Calu3 (cell line): ENCODE results near the gene DOCK3. TPM values are rescaled to one million over a fixed set of nuclear protein-coding genes. Genes with fewer than 3 reads are reported as not detected.
"Not testable (repeated sequence)": the region's sequence is repeated elsewhere in the genome, so short reads cannot be mapped to it uniquely, and the experiment has no call there.

Experiments used
- BruUV-seq: library from RNA; stranded (reverse); fragments of 400-500 nt; replicated peaks from 2 replicates; lab custom pipeline; 2021; lab: Mats Ljungman, UMichigan
- CTCF ChIA-PET: fragments of 300-600 bp; sonication (Branson Sonifier 250); formaldehyde crosslinking; loops from one replicate; lab custom pipeline; 2022; ENCODE audit warnings: antibody characterized with exemption; lab: Charles Lee
- DNase-seq: peaks from one replicate; pipeline ENCODE4 v3.0.0; 2022
- H3K27ac Mint-ChIP-seq: one replicate; pipeline ENCODE4 v1.8.0; 2022; ENCODE audit warnings: mixed read lengths; ENCODE audit not compliant: unreplicated experiment
- H3K27me3 Mint-ChIP-seq: one replicate; pipeline ENCODE4 v1.8.0; 2022; ENCODE audit warnings: mixed read lengths; ENCODE audit not compliant: unreplicated experiment
- H3K36me3 Mint-ChIP-seq: one replicate; pipeline ENCODE4 v1.8.0; 2022; ENCODE audit warnings: mild to moderate bottlenecking, moderate library complexity, mixed read lengths; ENCODE audit not compliant: insufficient read depth, unreplicated experiment
- H3K4me1 Mint-ChIP-seq: one replicate; pipeline ENCODE4 v1.8.0; 2022; ENCODE audit warnings: mild to moderate bottlenecking, low read depth, mixed read lengths; ENCODE audit not compliant: unreplicated experiment
- H3K4me3 Mint-ChIP-seq: one replicate; pipeline ENCODE4 v1.8.0; 2022; ENCODE audit warnings: mild to moderate bottlenecking, low read depth, moderate library complexity, mixed read lengths; ENCODE audit not compliant: unreplicated experiment
- H3K9me3 Mint-ChIP-seq: one replicate; pipeline ENCODE4 v1.8.0; 2022; ENCODE audit warnings: low read depth, mixed read lengths; ENCODE audit not compliant: unreplicated experiment
- intact Hi-C: fragments of 100-400 bp; cut with micrococcal nuclease; formaldehyde crosslinking; loops from one replicate; pipeline ENCODE4 v1.10.0; 2022; ENCODE audit not compliant: unreplicated experiment
- total RNA-seq: library from RNA; stranded (reverse); gene quantifications from 2 replicates; pipeline ENCODE4 v1.2.3, GENCODE V29; 2022
- TF ChIP-seq, protein P1 (sequence below): fragments of 200-600 bp; IDR thresholded peaks from one replicate; pipeline ENCODE4 v1.8.0; 2022; ENCODE audit warnings: antibody characterized with exemption; ENCODE audit not compliant: unreplicated experiment

DOCK3 gene
- total RNA-seq, 1 experiment from 2014 or later: 0.19 TPM

DNA sequence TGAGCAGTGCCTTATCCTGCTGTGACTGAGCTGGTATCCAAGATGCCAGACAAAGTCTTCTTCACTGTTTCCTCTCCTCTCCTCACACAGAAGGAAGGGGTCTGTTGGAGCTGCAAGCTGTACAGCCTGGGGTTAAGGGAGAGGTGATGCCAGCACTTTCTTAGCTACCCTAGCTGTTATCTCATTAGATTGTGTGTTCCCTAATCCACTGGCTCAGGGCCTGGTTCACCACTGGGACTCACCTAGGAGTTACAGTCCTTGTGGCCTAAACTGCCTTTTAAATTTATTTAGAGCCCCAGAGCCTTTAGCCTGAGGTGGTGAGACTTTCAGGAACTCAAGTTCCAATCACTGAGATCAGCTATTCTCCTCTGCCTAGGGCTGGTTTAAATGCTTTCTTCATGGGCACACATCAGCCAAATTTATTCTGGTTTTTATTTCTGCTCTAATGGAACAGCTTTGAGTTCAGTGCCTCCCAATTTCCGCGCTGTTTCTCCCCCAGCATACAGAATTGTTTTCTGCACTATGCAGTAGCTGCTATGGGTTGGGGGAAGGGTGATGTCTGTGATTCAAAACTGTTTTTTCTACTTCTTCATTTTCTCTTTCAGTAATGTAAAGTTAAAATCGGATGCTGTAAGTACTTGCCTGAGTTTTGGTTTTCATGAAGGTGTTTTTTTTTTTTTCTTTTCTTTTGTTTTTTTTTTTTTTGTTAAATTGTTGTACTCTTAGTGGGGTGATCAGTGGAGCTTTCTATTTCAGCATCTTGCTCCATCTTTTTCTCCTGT, 198.8 kb downstream of the DOCK3 start:
- Mint-ChIP-seq H3K36me3 (no peaks in the 10 kb centered on the region), H3K27ac (no peak overlapping the region), H3K27me3 (peaks cover 51% of the 10 kb centered on the region), H3K4me1 (no peaks in the 10 kb centered on the region), H3K4me3 (no peak overlapping the region), H3K9me3 (no peaks in the 10 kb centered on the region)
- DNase-seq: no peak
- TF ChIP-seq, protein P1, sequence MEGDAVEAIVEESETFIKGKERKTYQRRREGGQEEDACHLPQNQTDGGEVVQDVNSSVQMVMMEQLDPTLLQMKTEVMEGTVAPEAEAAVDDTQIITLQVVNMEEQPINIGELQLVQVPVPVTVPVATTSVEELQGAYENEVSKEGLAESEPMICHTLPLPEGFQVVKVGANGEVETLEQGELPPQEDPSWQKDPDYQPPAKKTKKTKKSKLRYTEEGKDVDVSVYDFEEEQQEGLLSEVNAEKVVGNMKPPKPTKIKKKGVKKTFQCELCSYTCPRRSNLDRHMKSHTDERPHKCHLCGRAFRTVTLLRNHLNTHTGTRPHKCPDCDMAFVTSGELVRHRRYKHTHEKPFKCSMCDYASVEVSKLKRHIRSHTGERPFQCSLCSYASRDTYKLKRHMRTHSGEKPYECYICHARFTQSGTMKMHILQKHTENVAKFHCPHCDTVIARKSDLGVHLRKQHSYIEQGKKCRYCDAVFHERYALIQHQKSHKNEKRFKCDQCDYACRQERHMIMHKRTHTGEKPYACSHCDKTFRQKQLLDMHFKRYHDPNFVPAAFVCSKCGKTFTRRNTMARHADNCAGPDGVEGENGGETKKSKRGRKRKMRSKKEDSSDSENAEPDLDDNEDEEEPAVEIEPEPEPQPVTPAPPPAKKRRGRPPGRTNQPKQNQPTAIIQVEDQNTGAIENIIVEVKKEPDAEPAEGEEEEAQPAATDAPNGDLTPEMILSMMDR: no peak
- intact Hi-C loops: no loop called here
- BruUV-seq: no TSS peak
- CTCF ChIA-PET: interaction anchor here (0.6 kb wide), 1 partner anchor 42 kb away, joined by 6 read pairs; no protein-coding TSS in a partner anchor

DNA sequence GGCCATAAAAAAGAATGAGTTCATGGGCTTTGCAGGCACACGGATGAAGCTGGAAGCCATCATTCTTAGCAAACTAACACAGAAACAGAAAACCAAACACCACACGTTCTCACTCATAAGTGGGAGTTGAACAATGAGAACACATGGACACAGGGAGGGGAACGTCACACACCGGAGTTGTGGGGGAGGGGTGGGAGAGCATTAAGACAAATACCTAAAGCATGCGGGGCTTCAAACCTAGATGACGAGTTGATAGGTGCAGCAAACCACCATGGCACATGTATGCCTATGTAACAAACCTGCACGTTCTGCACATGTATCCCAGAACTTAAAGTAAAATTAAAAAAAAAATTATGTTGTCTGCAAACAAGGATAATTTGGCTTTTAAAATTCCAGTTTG, 200.1 kb downstream of the DOCK3 start:
- H3K4me1 Mint-ChIP-seq, H3K9me3 Mint-ChIP-seq, H3K4me3 Mint-ChIP-seq, DNase-seq, CTCF ChIA-PET, intact Hi-C loops, H3K27ac Mint-ChIP-seq, H3K36me3 Mint-ChIP-seq, BruUV-seq: not testable (repeated sequence)
- peaks cover 61% of the 10 kb centered on the region for H3K27me3 Mint-ChIP-seq

DNA sequence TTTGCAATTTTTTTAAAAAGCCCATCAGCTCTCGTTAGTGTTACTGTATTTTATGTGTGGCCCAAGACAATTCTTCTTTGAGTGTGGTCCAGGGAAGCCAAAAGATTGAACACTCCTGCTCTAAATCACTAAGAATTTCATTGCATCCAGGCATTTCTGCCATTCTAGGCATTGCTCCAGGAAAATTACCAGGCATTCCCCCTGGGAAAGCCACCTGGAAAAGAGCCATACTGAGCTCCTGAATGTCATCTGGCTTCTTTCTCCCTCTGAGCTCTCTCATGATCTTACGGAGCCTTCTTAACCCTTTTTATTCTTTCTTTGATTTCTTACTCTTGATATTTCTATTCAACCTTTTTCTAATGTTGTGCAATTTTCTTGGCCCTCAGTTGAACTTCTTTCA, 202.2 kb downstream of the DOCK3 start:
- H3K27ac Mint-ChIP-seq: no peak overlapping the region
- CTCF ChIA-PET: no interaction called here
- intact Hi-C loops: no loop called here
- BruUV-seq: no TSS peak
- no peaks in the 10 kb centered on the region for H3K36me3 Mint-ChIP-seq
- H3K9me3 Mint-ChIP-seq: no peaks in the 10 kb centered on the region
- TF ChIP-seq, protein P1: no peak
- H3K4me3 Mint-ChIP-seq: no peak overlapping the region
- no peaks in the 10 kb centered on the region for H3K4me1 Mint-ChIP-seq
- peaks cover 52% of the 10 kb centered on the region for H3K27me3 Mint-ChIP-seq
- DNase-seq: no peak

DNA sequence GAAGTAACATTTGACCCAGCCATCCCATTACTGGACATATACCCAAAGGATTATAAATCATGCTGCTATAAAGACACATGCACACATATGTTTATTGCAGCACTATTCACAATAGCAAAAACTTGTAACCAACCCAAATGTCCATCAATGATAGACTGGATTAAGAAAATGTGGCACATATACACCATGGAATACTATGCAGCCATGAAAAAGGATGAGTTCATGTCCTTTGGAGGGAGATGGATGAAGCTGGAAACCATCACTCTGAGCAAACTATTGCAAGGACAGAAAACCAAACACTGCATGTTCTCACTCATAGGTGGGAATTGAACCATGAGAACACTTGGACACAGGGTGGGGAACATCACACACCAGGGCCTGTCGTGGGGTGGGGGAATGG, 208.0 kb downstream of the DOCK3 start:
- H3K4me1 Mint-ChIP-seq, H3K27ac Mint-ChIP-seq: not testable (repeated sequence)

DNA sequence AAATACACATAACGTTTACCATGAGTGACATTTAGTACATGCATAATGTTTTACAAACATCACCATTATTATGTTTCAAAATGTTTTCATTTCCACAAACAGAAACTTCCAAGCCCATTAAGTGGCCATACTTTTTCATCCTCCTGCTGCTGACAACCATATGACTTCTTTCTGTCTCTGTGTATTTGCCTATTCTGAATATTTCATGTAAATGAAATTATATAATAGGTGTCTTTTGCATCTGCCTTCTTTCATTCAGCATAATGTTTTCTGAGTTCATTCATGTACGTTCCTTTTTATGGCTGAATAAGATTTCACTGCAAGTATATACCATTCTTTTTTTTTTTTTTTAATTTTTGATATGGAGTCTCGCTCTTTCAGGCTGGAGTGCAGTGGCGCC, 209.0 kb downstream of the DOCK3 start:
- DNase-seq: no peak
- TF ChIP-seq, protein P1: no peak
- no peaks in the 10 kb centered on the region for H3K36me3 Mint-ChIP-seq
- H3K4me1 Mint-ChIP-seq: no peaks in the 10 kb centered on the region
- no TSS peak for BruUV-seq
- CTCF ChIA-PET: no interaction called here
- H3K4me3 Mint-ChIP-seq: no peak overlapping the region
- no peaks in the 10 kb centered on the region for H3K9me3 Mint-ChIP-seq
- peaks cover 44% of the 10 kb centered on the region for H3K27me3 Mint-ChIP-seq
- H3K27ac Mint-ChIP-seq: no peak overlapping the region
- intact Hi-C loops: loop anchor here (2.0 to 10.0 kb wide), 2 partner anchors 209 to 267 kb away; partner anchors contain the start of genes DOCK3 and MAPKAPK3

More for the DNA sequence above, 208.0 kb downstream of the DOCK3 start:
- H3K4me3 Mint-ChIP-seq, H3K36me3 Mint-ChIP-seq, DNase-seq, H3K9me3 Mint-ChIP-seq, BruUV-seq, CTCF ChIA-PET: not testable (repeated sequence)
- peaks cover 55% of the 10 kb centered on the region for H3K27me3 Mint-ChIP-seq
- intact Hi-C loops: loop anchor here (10.0 kb wide), 1 partner anchor 208 kb away; the partner anchor contains the start of gene DOCK3
